ENCODE measurements around the gene ARHGDIG.

GRCh38 chr16:290015-290680, 9.8 kb downstream of the ARHGDIG start:
- no peak for TF ChIP-seq CBFB (CRISPR knock-in tag; IDR thresholded peaks at IDR 0.05)
- no peak for TF ChIP-seq PML (IDR thresholded peaks at IDR 0.05; ENCODE audit: low read length)
- no peak for TF ChIP-seq MEF2D (tag; conservative IDR thresholded peaks at IDR 0.05; ENCODE audit: low read depth)
- TF ChIP-seq JUNB (CRISPR knock-in tag; conservative IDR thresholded peaks at IDR 0.05): no peak
- no peak for TF ChIP-seq ZNF324 (CRISPR knock-in tag; IDR thresholded peaks at IDR 0.05)
- no peak for TF ChIP-seq CCNT2 (IDR thresholded peaks at IDR 0.05; ENCODE audit: borderline replicate concordance, extremely low read depth, insufficient read length, low read depth, low read length)
- no peak for TF ChIP-seq ZNF124 (CRISPR knock-in tag; IDR thresholded peaks at IDR 0.05)
- no peak for TF ChIP-seq HMGXB4 (CRISPR knock-in tag; IDR thresholded peaks at IDR 0.05)
- TF ChIP-seq SRF (CRISPR knock-in tag; IDR thresholded peaks at IDR 0.05): no peak
